Hematopoietic multipotent progenitor cell treated with erythropoietin and hydrocortisone succinate and interleukin-3 and kit ligand, for 15 days (in vitro differentiated cells): ENCODE data around the gene MYT1.

ENCODE experiments used
- DNase-seq: peaks from one replicate; pipeline ENCODE4 v3.0.0-alpha.2; 2015; ENCODE audit warnings: low spot score

MYT1 gene

DNA sequence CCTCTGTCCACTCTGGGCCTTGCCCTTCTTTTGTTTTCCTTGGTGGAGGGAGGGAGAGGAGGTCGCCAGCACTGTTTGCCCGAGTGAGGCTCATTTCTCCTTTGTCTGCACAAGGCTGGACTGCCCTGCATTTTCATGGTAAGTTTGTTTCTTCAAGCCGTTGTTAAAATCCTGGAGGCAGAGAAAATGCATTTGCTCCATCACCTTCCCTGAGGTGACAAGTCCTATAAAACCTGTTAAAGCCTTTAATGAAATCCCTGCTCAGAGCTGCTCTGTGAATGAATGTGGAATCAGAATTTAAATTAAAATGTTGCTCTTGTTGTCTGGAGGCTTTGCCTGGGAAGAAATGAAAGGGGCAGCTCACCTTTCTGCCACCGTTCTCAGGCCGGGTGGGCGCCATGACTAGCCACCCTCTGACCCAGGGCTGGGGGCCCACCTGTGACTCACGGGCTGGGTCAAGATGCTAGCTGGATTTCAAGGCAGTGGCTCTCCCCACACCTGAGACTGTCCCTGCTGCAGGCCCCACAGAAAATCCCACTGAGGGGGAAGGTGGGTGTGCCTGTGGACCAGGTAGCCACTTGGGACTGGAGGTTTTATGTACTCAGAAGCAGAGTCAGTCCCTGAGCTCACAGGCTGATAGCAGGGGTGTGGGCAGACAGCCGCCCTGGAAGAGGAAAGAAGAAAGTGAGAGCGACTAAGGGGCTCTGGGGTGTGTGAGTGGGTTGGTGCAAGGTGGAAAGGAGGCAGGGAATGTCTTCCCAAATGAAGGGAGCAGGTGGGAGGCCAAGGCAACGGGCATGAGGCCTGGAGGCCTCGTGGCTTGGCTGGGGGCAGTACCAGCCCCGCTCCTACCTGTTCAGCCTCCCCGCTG lies 24.0 kb upstream of the MYT1 start:
- DNase-seq, result no peak

- no peak for DNase-seq
Measured at GRCh38 chr20:64140956-64141355, 23.3 kb upstream of the MYT1 start.

DNA sequence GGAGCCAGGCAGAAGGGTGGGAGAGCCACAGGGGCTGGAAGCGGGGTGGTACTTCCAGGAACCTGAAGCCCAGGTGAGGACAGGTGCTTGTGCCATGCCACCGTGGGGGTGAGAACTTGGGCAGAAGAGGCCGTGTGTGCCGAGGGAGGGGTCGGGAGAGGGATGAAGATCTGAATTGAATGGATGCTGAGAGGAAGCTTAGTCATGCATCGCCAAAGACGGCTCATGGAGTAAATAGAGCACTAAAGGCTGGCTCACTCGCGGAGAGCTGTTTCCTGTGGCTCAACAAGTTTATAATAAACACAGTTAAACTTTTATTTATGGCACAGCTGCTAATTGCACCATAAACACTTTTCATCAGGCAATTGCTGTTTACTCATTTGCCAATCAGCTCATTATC lies 21.7 kb upstream of the MYT1 start:
- no peak for DNase-seq

DNA sequence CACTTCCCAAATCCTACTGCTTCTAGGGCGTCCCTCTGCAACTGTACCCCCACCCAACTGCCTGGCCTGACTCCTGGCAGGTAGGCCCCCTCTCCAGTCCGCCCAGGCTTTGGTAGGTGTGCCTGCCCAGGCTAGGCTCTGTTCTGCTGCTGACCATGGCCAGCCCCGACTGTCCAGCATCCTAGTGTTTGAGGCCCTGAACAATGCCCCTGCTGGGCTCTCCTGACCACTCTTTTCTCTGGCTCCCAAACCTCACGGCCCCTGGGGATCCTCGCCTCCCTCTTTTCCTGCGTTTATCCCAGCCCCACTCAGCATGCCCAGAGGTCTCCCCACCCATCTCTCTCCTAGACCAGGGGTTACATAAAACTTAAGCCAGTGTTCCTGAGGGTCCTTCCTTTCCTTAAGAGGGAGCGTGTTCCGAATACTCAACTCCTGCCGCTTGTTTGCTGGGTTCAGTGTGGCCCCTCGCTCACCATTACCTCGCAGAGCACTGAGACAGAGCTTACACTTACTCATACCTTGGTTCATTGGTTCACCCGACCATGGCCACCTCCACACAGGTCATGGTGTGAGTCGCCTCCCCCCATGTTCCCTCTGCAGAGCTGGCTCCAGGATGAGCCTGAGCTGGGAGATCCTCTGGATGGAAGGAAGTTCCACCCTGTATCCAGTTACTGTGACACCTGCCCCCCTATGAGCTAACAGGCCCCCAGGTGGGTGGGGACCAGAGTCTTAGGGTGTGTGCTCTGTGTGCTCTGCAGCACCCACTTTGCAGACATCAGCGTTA lies 21.0 kb upstream of the MYT1 start:
- no peak for DNase-seq

DNA sequence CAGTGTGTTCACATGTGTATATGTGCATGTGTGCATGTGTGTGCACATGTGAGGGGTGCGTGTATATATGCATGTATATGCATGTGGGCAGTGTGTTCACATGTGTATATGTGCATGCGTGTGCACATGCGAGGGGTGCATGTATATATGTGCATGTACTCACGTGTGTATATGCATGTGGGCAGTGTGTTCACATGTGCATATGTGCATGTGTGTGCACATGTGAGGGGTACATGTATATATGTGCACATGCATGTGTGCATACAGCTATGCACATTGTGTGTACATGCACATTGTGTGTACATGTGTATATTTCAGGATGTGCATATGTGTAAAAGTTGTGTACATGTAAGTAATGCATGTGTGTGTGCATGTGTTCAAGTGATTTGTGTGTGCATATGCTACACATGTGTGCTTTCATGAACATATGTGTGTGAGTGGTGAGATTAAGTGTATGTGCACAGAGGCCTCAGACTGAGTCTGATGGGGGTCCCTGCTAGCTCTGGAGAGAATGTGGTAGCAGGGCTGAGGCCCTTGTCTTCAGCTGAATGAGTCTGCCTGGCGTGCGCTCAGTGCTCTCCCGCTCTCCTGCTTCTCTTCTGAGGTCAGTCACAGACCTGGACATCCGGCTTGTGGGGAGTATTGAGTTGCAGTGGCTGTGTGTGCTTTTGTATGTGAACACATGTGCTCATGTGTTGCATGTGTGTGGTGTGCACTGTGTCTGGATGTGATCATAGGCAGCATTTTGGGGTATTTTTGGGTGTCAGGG lies 19.9 kb upstream of the MYT1 start:
- no peak for DNase-seq

DNA sequence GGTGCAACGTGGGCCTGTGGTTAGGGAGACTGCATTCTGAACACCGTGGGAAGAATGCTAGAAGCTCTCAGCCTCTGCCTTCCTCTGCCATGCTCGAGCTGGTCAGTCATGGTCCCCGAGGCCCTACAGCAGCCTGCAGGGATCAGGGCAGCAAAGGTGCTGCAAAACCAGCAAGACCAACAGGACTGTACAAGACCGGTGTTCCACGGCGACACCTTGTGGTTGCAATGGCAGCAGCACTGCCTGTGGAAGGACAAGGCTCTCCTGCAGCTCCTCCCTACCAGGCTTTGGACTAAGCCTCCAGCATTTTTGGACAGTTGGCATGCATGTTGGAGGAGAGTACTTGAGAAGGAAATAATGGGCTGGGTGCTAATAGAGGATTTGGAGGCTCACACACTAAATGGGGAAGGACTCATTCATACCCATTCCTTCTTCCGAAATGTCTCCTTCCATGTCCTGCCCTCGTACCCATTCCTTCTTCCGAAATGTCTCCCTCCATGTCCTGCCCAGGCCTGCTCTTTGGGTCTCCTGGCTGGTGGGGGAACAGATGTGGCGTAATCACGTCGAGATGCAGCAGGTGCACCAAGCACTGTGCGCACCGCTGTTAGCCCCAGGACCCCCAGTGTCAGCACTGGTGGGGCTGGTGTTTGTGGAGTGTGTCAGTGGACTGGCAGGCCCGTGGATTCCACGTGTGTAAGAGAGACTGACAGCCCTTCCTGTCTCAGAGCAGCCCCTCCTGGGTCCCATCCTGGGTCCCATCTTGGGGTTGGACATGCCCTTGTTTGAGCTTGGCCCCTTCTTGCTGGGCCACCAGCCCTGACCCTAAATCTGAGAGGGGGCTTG lies 18.6 kb upstream of the MYT1 start:
- DNase-seq, result no peak

DNA sequence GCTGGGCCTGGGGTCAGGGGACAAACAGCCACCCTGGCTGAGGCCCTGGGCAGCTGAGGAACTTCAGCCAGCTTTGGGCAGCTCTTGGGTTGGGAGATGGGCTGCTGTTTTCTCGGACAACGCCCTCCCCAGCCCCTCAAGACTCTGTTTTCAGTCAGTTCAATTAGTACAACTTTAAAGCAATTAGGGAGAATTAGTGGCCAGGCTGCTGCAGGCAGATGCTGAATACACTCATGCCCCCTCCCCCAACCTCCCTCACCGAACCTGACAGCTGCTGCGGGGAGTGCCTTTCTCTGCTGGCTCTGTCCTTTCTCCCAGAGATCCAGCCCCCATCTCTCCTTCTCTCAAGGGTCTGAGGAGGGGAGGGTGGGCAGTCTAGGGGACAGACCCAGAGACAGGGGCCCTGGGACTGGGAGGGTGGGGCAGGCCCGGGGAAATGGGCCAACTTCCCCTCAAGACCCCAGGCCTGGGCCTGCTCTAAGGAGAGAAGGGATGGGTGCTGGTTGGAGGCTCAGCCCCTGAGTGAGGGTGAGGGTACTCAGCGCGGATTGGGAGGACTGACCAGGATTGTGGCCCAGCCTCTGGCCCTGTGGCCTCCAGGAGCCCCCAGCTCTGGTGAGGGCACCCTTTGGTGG lies 17.8 kb upstream of the MYT1 start:
- no peak for DNase-seq

- DNase-seq, result no peak
Measured at GRCh38 chr20:64146936-64147477, 17.2 kb upstream of the MYT1 start.

- no peak for DNase-seq
Measured at GRCh38 chr20:64148581-64148980, 15.7 kb upstream of the MYT1 start.

- DNase-seq, result no peak
Measured at GRCh38 chr20:64149141-64149540, 15.1 kb upstream of the MYT1 start.

DNA sequence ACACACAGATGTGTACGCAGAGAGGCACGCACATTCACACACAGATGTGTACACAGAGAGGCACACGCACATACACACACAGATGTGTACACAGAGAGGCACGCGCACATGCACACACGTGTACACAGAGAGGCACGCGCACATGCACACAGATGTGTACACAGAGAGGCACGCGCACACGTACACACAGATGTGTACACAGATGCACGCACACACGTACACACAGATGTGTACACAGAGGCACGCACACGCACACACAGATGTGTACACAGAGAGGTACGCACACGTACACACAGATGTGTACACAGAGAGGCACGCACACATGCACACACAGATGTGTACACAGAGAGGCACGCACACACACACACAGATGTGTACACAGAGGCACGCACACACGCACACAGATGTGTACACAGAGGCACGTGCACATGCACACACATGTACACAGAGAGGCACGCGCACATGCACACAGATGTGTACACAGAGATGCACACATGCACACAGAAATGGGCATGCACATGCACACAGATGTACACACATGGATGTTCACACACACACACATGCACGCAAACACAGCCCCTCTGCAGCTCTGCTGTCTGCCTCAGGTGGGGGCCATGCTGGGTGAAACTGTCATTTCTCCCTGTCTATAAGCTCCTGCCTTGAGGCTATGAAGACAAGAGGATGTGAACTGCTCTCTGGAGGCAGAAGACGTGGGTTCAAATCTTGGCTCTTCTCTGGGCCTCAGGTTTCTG lies 14.3 kb upstream of the MYT1 start:
- DNase-seq, result no peak

DNA sequence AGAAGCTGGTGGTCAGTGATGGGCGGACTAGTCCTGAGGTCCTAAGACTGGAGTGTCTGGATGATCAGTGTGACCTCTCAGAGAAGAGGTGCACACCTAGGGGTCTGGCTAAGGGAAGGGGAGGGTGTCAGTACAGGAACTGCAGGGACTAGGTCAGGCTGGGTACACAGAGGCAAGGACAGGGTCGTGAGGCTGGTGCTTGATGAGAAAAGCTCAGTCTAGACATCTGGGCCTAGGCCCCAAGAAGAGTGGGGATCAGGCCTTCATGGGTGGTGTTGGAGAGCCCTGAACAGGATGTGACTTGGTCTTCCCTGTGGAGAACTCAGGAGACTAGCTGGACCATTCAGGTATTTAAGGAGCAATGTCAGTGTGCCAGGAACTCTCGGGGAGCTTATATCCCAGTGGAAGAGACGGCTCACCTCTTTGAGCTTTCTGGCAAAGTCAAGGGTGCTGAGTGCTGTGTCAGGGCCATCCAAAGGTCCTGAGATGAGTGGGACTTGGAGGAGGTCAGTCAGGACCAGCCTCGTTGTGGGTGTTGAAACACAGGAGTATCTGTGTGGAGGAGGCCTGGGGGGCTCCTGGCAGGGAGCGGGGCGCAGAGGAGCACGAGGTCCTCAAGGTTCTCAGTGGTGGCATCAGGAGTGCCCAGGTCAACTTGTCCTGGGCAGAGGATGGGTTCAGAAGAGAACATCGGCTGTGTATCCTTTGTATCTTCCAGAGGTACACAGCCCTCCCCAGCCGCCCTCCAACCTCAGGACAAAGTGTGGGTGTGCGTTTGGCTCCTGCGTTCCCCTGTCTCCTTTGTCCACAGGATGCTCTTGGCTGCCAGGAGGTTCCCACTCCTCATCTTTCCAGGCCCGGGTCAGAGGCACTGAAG lies 13.3 kb upstream of the MYT1 start:
- no peak for DNase-seq

DNA sequence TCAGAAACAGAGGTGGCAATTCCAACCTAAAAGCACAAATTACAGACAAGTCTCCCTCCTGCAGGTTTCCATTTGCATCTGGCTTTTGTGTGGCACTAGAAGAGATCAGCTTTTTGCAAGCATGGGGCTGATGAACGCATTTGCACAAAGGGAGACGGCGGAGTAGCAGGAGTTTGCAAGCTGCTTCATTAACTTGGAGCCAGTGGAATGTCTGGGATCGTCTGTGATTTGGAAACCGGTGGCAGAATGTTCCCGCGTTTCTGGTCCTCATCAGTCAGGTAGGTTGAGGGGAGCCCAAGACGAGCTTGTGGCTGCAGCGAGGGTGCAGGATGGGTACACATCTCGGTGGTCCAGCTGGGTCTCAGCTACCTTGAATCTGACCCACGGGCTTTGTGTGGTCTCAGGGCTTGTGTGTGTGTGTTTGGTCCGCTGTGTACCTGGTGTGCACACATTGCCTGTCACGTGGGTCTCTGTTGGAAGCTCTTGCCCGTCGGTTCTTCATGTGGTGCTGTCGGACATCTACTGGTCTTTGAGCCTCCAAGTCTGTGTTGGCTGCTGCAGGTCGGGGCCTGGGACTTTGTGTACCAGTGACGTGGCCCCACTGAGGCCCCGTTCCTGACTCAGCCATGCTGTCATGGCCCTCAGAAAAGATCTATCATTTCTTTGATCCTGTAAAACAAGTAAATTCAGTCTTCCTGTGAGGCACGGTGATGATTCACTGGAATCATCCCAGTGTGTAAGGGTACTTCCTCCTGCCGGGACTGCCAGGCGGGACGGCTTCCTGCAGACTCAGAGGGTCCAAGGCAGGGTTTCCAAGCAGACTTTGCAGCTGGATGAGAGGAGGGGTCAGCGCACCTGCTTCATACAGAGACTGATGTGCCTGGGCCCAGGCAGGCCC lies 12.4 kb upstream of the MYT1 start:
- DNase-seq, result no peak

GRCh38 chr20:64152906-64153305 lies 11.3 kb upstream of the MYT1 start:
- no peak for DNase-seq

- no peak for DNase-seq
Measured at GRCh38 chr20:64153410-64153809, 10.8 kb upstream of the MYT1 start.

GRCh38 chr20:64153861-64154589 lies 10.2 kb upstream of the MYT1 start:
- DNase-seq, result no peak

DNA sequence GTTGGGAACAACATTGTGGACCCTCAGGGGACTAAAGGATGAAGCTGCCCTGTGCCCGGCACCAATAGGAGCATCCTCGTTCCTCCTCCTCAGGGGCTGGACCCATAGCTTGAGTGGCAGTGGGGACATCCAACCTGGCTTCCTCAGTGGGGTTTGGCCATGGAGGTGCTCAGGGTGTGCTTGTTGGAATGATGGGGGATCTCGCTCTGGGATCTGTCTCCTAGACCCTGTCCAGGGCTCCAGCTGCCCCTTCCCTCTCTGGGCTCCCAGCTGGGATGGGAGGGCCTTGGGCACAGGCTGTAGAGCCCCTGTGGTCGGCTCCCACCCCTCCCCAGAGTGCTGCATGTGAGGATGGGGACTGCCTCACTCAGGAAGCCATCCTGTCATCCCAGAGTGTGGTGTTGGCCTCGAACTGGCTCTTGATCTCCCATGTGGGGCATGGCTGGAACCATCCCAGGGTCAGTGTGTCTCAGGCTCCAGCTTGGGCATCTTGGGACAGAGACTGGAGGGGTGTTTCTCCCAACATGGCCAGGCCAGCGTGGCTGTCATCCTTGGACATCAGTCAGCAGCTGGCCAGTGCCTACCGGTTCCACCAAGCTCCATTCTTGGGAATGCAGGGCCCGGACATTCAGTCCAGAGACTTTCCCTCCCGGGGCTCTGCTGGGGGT lies 9.5 kb upstream of the MYT1 start:
- no peak for DNase-seq
